Measurements from ENCODE around the gene COL6A3.
A peak's percentile ranks its signal among the peaks of the same experiment; 100 is the strongest.

COL6A3 gene, protein sequence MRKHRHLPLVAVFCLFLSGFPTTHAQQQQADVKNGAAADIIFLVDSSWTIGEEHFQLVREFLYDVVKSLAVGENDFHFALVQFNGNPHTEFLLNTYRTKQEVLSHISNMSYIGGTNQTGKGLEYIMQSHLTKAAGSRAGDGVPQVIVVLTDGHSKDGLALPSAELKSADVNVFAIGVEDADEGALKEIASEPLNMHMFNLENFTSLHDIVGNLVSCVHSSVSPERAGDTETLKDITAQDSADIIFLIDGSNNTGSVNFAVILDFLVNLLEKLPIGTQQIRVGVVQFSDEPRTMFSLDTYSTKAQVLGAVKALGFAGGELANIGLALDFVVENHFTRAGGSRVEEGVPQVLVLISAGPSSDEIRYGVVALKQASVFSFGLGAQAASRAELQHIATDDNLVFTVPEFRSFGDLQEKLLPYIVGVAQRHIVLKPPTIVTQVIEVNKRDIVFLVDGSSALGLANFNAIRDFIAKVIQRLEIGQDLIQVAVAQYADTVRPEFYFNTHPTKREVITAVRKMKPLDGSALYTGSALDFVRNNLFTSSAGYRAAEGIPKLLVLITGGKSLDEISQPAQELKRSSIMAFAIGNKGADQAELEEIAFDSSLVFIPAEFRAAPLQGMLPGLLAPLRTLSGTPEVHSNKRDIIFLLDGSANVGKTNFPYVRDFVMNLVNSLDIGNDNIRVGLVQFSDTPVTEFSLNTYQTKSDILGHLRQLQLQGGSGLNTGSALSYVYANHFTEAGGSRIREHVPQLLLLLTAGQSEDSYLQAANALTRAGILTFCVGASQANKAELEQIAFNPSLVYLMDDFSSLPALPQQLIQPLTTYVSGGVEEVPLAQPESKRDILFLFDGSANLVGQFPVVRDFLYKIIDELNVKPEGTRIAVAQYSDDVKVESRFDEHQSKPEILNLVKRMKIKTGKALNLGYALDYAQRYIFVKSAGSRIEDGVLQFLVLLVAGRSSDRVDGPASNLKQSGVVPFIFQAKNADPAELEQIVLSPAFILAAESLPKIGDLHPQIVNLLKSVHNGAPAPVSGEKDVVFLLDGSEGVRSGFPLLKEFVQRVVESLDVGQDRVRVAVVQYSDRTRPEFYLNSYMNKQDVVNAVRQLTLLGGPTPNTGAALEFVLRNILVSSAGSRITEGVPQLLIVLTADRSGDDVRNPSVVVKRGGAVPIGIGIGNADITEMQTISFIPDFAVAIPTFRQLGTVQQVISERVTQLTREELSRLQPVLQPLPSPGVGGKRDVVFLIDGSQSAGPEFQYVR (N-terminal part only)

DNA sequence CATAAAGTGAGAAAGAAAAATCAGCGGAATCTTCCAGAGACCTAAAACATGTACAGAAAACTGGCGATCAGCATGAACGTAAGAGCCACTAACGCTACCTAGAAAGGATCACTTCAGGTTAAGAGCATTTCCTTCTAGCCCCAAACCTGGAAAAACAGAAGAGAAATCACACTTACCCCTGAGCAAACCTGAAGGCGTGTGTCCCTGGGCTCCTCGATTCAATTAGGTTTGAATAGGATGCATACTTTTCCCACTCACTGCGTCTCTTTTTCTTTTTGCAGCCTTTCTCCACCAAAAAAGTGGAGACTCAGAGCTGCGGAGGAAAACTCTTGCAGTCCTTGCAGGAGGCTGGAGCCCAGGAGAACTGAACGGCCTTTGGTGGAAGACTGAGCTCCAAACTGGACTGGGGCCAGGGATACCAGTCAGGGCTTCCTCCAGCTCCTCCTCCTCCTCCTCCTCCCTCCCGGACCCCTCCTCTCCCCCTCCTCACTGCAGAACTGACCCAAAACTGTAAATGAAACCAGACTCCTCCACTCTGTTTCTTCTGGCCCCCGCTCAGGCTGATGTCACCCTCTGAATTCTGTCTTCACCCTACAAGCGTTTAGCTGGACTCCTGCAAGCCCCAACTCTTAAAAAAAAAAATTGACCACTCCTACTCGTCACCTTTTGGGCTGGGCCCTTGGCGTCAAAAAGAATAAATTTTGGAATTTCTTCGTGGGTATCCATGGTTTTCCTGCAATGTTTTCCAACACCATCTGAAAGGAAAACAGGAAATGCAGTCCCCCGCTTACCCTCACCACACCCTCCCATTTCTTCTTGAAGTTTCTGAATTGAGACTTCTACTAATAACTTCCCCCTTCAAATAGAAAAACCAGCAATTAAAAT lies at the start of gene COL6A3:
Gene COL6A3 (minus strand): TSS at position 388 of the 885 bp plus-strand sequence. CDS start 17,347 bp downstream, outside the sequence.
- no peak for DNase-seq

DNA sequence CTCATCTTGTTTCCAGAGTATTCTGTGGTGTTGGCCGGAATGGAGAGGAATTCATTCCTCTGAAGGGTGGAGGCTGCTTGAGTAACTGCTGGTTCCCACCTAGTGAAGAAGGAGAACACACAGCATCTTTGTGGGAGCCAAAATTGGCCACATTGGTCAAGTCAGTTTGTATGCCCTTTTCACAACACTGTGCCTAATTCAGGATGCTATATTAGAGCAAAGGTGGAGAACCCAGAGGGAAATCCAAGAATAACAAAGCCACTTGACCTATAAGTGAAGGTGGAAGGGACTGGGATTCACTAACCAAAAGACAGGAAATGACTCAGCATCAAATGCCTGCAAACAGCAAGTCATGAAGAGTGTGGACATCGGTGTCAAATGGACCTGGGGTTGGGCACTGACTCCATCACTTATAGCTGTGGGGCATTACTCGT lies 45.8 kb upstream of the COL6A3 start:
- DNase-seq: no peak

DNA sequence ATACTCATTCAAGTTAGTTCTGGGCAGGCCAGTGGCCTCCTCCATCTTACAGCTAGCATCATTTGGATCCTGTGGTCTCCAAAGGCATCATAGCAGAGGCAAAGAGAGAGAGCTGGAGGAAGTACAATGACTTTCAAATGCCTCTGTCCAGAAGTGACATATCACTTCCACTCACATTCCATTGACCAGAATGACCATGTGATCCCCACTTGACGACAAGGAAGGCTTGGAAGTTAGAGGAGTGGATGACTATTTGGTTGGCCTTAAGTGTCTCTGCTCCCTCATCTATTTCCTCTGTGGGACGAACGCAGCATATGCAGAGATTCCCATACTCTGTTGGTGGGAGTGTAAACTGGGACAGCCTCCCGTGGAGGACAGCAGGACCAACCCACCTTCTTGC lies 45.3 kb upstream of the COL6A3 start:
- DNase-seq: no peak

DNA sequence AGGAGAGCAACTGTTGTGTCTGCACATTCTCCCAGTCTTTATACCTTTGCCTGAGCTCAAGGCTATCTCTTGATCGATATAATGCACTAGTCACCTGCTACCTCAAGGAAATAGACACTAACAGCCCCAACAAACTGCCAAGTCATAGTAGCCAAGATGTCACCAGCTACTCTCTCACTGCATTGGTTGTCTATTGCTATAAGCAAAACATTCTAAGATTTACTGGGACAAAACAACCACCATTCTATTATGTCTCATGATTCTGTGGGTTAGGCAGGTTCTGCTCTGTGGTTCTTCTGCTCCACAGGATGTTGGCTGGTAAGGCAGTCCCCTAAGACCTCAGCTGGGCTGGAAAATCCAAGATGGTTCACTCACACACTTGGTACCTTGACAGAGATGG lies 44.6 kb upstream of the COL6A3 start:
- DNase-seq: no peak

DNA sequence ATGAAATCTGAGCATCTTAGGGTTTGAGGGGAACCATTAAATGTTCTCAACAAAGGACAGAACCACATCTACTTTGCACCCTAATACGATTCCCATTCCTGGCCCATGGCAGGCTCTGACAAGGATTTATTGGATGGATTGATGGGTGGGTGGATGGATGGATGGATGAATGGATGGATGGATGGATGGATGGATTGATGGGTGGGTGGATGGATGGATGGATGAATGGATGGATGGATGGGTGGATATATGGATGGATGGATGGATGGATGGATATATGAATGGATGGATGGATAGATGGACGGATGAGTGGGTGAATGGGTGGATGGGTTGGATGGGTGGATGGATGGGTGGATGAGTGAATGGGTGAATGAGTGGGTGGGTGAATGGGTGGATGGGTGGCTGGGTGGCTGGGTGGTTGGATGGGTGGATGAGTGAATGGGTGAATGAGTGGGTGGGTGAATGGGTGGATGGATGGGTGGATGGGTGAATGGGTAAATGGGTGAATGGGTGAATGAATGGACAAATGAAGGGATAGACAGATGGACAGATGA lies 43.5 kb upstream of the COL6A3 start:
- DNase-seq: no peak

DNA sequence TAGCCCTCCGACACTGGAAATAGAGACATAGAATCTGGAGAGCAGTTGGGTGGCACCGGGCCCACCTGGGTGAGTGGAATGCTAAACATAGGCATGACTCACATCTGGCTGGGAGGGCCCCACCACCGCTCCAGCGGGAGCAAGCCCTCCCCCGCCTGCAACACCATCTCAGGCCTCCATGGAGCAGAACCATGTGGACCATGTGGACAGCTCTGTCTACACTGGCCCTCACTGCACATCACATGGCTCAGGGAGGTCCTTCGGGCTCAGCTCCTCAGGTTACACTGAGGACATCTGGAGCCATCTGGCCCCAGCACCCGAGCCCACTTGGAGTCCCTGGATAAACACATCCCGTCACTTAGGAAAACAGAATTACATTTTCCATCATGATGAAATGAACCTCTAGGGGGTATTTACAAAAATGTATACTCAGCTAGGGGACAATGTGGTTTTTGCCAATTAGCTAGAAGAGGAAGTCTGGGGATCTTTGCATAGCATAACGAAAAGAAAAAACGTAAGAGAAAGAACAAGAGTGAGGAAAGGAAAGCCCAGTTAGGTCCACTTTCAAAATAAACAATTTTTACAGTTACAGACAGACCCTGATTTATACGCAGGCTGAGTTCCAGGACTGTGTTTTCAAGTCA lies 42.4 kb upstream of the COL6A3 start:
- DNase-seq: no peak

DNA sequence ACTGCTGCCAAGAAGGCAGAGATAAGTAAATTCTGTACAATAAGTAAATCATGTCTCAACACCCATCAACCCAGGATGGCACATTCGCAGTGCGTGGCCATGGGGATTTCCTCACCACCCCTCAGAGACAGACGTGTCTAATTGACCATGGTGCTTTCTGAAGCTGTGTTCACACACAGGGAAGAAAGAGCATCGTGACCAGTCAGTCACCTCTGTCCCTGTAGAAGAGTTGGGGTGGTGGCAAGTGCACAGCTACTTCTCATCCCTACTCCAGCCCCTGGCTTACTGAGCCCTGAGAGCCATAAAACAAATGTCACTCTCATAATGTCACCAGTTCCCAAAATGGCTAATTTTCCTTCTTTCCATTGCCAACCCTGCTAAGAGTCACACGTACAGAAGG lies 41.8 kb upstream of the COL6A3 start:
- DNase-seq: no peak

DNA sequence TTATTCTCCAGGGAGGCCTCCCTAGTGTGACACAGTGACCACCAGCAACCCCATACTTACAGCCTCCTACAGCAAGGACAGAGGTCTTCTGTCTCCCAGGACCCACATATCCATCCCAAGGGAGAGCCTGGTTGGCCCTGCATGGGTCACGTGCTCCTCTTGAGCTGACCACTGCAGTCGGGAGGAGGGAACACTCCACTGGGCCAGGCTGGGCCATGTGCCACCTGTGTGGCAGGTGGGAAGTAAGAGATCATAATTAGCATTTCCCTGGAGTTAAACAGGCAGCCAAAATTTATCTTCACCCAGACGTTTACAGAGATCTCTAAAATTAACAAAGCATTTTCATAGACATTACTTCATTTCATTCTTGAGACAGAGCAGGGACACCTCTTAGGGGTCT lies 39.7 kb upstream of the COL6A3 start:
- DNase-seq: no peak

DNA sequence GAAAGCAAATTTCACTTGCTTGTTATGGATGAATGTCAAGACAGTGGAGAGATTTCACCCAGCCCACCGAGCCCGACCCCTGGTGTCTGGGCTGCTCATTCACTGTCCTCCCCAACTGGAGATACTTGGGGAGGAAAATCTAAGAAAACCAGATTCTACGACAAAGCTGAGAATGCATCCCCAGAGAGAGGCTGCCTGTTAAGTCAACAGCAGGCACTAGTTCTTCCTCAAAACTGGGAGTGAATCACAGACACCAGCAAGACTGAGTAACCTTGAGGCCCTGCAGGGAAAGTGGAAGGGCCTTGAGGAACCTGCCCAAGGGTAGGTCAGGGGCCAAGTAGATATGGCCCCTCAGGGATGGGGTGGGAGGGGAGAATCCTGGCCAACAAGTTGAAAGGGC lies 38.9 kb upstream of the COL6A3 start:
- no peak for DNase-seq

DNA sequence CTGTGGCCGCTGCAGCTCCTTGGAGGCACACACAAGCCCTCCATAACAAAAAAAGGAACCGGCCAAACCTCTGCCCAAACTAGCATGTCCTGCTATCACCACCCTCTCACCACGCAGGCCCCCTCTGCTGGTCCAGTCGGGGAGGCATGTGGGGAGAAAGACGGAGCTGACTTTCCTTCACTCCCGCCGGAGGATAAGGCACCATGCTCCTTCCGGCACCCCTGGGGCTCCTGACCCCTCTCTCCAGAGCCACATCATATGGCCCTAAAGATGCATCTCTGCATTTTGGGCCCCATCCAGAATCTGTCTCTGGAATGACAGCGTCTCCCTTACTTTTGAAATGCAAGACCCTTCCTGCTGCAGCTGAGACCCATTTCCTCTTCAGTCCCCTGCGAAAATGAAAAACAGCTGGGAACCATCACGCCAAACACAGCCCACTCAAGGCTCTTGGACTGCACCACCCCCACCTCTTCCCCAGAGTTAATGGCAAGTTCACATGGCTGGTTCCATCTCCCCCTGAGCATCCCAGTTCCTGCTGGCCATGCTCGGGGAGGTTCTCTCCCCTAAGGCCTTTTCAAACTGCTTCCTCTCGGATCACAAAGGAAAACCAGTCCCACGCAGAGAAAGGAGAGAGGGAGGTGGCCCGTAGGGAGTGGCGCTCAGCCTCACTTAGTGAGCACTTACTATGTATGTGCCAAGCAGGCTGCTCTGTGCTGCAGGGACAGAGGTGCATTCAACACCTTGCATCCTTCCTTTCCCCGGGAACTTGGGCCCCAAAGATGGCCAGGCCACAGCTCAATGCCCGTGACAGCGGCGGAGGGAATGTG lies 37.9 kb upstream of the COL6A3 start:
- no peak for DNase-seq

DNA sequence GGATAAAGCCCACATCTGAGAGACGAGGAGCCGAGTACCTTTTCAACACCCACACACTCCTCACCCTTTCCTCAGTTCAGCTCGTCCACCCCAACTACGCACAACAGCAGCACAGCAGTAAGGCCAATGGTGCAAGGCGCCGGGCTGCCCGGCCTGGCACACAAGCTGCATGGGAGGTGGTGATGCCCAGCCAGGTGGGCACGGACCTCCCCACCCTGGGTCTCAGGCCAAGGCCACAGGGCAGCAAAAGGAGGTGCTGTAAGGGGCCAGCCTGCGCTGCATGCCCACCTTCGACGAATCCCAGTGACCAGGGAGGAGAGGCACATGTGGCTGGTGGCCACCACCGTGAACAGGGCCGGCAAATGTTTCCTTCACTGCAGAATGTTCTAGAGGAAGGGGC lies 36.6 kb upstream of the COL6A3 start:
- DNase-seq: no peak

DNA sequence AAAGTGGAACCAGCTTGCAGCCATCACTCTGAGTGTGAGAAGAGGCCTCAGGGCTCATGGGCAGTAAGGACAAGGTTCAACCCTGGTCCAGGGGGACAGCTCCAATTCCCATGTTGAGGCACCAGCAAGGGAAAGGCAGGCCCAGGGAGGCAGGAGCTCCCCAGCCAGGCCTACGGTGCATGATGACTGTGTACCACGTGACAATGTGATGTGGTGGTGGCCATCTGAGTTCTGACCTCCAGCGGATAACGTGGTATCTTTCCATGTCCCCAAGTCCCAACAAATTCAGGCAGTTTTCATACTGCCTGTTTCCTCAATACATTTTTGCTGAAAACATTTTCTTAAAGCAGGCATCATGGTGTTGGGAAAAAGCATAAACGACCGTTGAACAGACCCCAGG lies 36.1 kb upstream of the COL6A3 start:
- no peak for DNase-seq

DNA sequence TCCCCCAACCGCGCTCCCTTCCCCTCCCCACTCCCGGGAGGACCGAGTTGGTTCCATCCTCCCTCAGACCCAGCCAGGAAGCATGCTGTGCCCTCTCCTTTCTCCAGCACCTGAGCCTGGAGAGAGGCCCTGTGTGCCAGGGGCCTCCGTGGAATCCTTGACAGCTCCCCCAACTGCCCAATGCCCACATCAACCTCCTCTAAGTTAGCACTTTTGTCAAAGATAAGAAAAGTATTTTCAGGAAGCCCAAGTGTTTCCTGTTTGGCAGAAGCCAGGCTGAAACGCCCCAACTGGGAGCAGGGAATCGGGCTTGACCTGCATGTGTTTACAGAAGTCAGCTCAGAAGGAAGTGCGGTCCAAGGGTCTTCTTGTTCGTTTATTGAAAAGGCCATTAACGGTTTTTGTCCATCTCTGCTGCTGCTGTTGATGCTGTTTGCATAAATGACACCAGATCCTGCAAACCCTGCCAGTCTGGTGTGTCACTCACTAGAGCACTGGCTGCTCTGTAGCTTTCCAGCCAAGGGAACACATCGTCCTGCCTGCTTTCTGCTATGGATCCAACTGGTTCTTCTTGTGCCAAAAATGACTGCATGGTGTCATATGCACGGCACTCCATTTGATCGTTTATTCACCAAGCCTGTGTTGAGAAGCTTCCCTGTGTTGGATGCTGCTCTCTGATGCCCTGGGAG lies 35.4 kb upstream of the COL6A3 start:
- peak in 1 of 2 donors; percentile 8 for DNase-seq

DNA sequence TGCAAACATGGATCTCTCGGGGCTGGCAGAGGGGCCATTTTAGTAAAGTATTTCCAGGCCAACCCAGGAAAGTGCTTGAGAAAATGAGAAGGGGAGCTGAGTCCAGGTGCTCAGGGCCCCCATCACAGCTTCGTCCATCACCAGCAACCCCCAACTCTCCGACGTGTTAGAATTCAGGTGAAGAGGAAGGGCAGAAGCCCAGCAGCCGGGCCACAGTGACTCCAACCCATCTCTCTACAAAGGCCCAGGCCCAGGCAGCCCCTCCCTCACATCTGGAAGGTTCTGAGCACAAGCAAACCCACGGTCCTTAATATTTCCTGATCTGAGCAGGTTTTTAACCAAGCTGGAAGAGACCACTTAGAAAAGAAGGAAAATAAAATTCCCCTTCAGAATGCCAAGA lies 34.7 kb upstream of the COL6A3 start:
- no peak for DNase-seq

DNA sequence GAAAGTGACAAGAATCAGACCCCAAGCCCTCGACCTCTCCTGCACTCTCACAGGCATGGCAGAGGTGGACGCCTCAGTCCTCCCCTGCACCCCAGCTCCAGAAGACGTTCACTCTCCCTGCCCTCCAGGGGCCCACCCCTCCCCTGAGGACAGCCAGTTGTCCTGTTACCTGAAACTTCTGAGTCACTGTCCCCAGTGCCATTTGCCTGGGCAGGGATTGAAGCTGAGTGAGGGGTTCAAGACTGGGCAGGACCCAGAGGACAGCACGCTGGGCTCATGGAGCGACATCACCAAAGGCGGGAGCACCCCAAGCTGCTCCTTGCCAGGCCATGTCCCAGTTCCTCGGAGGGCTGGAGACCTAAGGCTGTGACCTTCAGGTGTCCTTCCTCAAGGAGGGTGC lies 34.2 kb upstream of the COL6A3 start:
- no peak for DNase-seq

DNA sequence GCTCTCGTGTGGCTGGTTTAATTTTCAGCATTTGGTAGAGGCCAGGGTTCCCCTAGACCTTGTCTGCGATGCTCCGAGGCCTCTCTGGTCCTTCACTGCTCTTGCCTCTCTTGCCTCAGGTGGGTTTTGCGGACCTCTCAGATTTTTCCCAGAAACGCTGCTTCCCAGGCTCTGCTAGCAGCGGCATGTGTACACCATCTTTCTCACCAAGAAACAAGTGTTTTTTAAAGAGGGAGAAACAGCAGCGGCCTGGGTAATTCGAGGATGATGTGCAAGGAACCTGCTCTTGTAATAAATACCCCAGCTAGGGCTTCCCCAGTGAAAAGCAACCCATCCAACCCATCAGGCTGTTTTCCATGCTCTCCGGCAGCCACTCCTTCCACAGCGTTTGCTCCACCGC lies 33.5 kb upstream of the COL6A3 start:
- DNase-seq: no peak

DNA sequence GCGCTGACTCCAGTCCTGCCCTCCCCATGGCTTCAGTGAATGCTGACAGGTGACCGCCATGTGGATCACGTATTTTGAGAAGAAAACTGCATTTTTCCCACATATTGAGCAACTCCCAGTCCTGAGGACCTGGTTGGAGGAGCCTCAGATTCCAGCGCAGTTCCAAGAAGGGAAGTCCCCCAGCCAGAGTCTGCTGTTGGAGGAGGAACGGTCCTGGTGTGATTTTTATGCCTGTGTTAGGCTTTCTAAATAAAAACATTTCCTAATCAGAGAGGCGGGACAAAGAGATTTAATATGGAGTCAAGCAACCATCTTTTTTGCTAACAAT lies 32.3 kb upstream of the COL6A3 start:
- DNase-seq: no peak

DNA sequence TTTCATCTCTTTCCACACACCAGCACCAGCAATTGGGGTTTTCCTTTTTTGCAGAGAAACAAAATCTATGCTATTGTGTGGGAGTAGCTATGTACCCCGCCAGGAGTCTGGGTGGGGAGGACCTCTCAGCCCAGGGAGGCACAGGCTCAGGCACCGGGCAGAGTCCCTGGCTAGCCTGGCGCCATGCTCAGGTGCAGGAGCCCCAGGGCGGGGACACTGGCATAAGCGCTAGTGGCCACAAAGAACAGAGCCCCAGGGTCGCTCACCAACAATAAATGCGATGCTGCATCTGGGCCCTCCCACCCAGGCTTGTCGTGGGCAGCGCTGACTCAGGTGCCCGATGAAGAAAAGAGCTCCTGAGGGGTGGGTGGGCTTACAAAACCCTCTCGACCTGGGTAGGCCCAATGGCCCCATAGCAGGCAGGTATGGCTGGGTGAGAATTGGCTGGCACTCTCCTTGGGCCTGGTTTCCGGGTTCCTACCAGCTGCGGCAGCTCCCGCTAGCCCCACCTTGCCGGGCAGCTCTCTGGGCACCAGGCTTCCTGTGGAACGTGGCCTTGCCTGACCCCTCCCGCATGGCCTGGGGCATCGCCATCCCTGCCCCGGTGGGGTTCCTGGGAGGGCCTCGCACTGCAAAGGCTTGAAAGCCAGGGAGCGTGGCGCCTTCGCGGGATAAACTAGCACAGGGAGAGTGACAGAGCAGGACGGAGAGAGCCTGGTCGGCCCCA lies 31.8 kb upstream of the COL6A3 start:
- DNase-seq: no peak

DNA sequence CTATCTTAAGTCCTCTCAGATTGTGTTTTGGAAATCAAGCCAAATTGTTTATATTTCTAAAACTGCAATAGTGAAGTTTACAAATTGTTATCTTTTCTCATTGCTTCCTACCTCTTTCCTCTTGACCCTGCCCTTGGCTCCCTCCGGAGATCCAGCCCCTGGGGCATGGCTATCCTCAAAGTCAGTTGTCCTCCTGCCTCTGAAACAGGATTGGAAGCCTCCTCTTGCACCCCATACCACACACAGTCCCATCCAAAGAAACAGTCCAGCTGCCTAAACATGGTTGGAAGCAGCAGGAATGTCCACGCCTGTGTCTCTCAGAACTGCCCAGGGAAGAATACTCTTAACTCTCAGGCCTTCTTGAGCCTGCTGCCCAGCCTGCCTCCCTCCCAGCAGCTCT lies 30.1 kb upstream of the COL6A3 start:
- no peak for DNase-seq
